ENCODE results near the gene NDUFB4. TPM values are rescaled to one million over a fixed set of nuclear protein-coding genes. Genes with fewer than 3 reads are reported as not detected.

The NDUFB4 gene
- total and polyA plus RNA-seq, 4 donors = 84.4 to 191 (median 137) TPM

Other genes starting within 250 kb of the NDUFB4 start
- 10 to 100 TPM; 18.0 to 19.2 TPM for gene LRRC58, start 247.0 kb upstream of the NDUFB4 start, total RNA-seq
- 1 to 10 TPM; 6.8 to 9.0 TPM for gene LRRC58, start 247.0 kb upstream of the NDUFB4 start, polyA plus RNA-seq
- 100 to 1,000 TPM; 716 to 833 TPM for gene FSTL1, start 145.3 kb upstream of the NDUFB4 start, total RNA-seq
- 100 to 1,000 TPM; 103 to 319 TPM for gene FSTL1, start 145.3 kb upstream of the NDUFB4 start, polyA plus RNA-seq
- under 1 TPM in 1 of 2 donors, not detected in 1; 0.39 TPM for gene HGD, start 85.9 kb downstream of the NDUFB4 start, total RNA-seq
- gene HGD, start 85.9 kb downstream of the NDUFB4 start, polyA plus RNA-seq = 10 to 100 TPM in 1 of 2 donors, 1 to 10 TPM in 1; 1.2 to 10.0 TPM
- 10 to 100 TPM; 16.6 to 20.4 TPM for gene RABL3, start 146.2 kb downstream of the NDUFB4 start, total RNA-seq
- gene RABL3, start 146.2 kb downstream of the NDUFB4 start, polyA plus RNA-seq = 1 to 10 TPM; 6.9 to 8.9 TPM
- 10 to 100 TPM; 11.9 to 15.8 TPM for gene GTF2E1, start 146.4 kb downstream of the NDUFB4 start, total RNA-seq
- 1 to 10 TPM; 4.3 to 4.8 TPM for gene GTF2E1, start 146.4 kb downstream of the NDUFB4 start, polyA plus RNA-seq

Data from aorta (tissue), 4 donors.